Measurements from ENCODE around the gene C10orf120.

The C10orf120 gene

GRCh38 chr10:122744257-122744656 lies 44.6 kb upstream of the C10orf120 start:
- no peak overlapping the region for H3K4me3 ChIP-seq (ENCODE audit: low read length, poor library complexity, severe bottlenecking)
- H2AFZ ChIP-seq (ENCODE audit: low read length): no peak overlapping the region
- TF ChIP-seq CTCF (conservative IDR thresholded peaks at IDR 0.05; ENCODE audit: low read length) (no peak), EZH2phosphoT487 (IDR thresholded peaks at IDR 0.05; ENCODE audit: borderline replicate concordance) (no peak)
- H3K9me2 ChIP-seq (replicated peaks; ENCODE audit: low read depth, low read length): no peaks in the 10 kb centered on the region
- no peaks in the 10 kb centered on the region for H3K27me3 ChIP-seq (ENCODE audit: insufficient read depth, low read length, poor library complexity, severe bottlenecking)
- no peaks in the 10 kb centered on the region for H4K20me1 ChIP-seq (ENCODE audit: insufficient read depth, low read length, poor library complexity, severe bottlenecking)
- H3K79me2 ChIP-seq (ENCODE audit: insufficient read depth, low read length): no peaks in the 10 kb centered on the region
- no peak overlapping the region for H3K9ac ChIP-seq (ENCODE audit: low read depth, low read length, poor library complexity, severe bottlenecking)
- no peaks in the 10 kb centered on the region for H3F3A ChIP-seq (ENCODE audit: low read depth)
- no peaks in the 10 kb centered on the region for H3K36me3 ChIP-seq (ENCODE audit: insufficient read depth, low read length)
- H3K4me2 ChIP-seq (ENCODE audit: low read depth, low read length, poor library complexity, severe bottlenecking): no peak overlapping the region
- H3K4me1 ChIP-seq (ENCODE audit: insufficient read depth, low read length, poor library complexity, severe bottlenecking): no peaks in the 10 kb centered on the region
- no peaks in the 10 kb centered on the region for H3K9me3 ChIP-seq (ENCODE audit: insufficient read depth, low read depth, low read length)

GRCh38 chr10:122740640-122741039 lies 41.0 kb upstream of the C10orf120 start:
- Histone ChIP-seq H3F3A (ENCODE audit: low read depth) (no peaks in the 10 kb centered on the region), H3K79me2 (ENCODE audit: insufficient read depth, low read length) (no peaks in the 10 kb centered on the region), H2AFZ (ENCODE audit: low read length) (no peak overlapping the region), H3K36me3 (ENCODE audit: insufficient read depth, low read length) (no peaks in the 10 kb centered on the region), H3K4me2 (ENCODE audit: low read depth, low read length, poor library complexity, severe bottlenecking) (no peak overlapping the region), H3K9me3 (ENCODE audit: insufficient read depth, low read depth, low read length) (no peaks in the 10 kb centered on the region), H3K9ac (ENCODE audit: low read depth, low read length, poor library complexity, severe bottlenecking) (no peak overlapping the region), H3K4me1 (ENCODE audit: insufficient read depth, low read length, poor library complexity, severe bottlenecking) (no peaks in the 10 kb centered on the region), H3K4me3 (ENCODE audit: low read length, poor library complexity, severe bottlenecking) (no peak overlapping the region), H3K27me3 (ENCODE audit: insufficient read depth, low read length, poor library complexity, severe bottlenecking) (no peaks in the 10 kb centered on the region), H3K9me2 (replicated peaks; ENCODE audit: low read depth, low read length) (no peaks in the 10 kb centered on the region), H4K20me1 (ENCODE audit: insufficient read depth, low read length, poor library complexity, severe bottlenecking) (no peaks in the 10 kb centered on the region)
- TF ChIP-seq CTCF (conservative IDR thresholded peaks at IDR 0.05; ENCODE audit: low read length) (no peak), EZH2phosphoT487 (IDR thresholded peaks at IDR 0.05; ENCODE audit: borderline replicate concordance) (no peak)

- Histone ChIP-seq H3K79me2 (ENCODE audit: insufficient read depth, low read length) (no peaks in the 10 kb centered on the region), H3K36me3 (ENCODE audit: insufficient read depth, low read length) (no peaks in the 10 kb centered on the region), H2AFZ (ENCODE audit: low read length) (no peak overlapping the region), H4K20me1 (ENCODE audit: insufficient read depth, low read length, poor library complexity, severe bottlenecking) (no peaks in the 10 kb centered on the region), H3K9me3 (ENCODE audit: insufficient read depth, low read depth, low read length) (no peaks in the 10 kb centered on the region), H3F3A (ENCODE audit: low read depth) (no peaks in the 10 kb centered on the region), H3K4me3 (ENCODE audit: low read length, poor library complexity, severe bottlenecking) (no peak overlapping the region), H3K9me2 (replicated peaks; ENCODE audit: low read depth, low read length) (no peaks in the 10 kb centered on the region), H3K9ac (ENCODE audit: low read depth, low read length, poor library complexity, severe bottlenecking) (no peak overlapping the region), H3K4me2 (ENCODE audit: low read depth, low read length, poor library complexity, severe bottlenecking) (no peak overlapping the region), H3K27me3 (ENCODE audit: insufficient read depth, low read length, poor library complexity, severe bottlenecking) (no peaks in the 10 kb centered on the region), H3K4me1 (ENCODE audit: insufficient read depth, low read length, poor library complexity, severe bottlenecking) (no peaks in the 10 kb centered on the region)
- TF ChIP-seq CTCF (conservative IDR thresholded peaks at IDR 0.05; ENCODE audit: low read length): no peak
- no peak for TF ChIP-seq EZH2phosphoT487 (IDR thresholded peaks at IDR 0.05; ENCODE audit: borderline replicate concordance)
These were observed 38.4 kb upstream of the C10orf120 start for GRCh38 chr10:122738031-122738430.
